Measurements from ENCODE around the gene FGF18. TPM values are rescaled to one million over a fixed set of nuclear protein-coding genes. Genes with fewer than 3 reads are reported as not detected.

The FGF18 gene
- total and polyA plus RNA-seq, 8 donors: 0.13 to 0.97 (median 0.36) TPM

DNA sequence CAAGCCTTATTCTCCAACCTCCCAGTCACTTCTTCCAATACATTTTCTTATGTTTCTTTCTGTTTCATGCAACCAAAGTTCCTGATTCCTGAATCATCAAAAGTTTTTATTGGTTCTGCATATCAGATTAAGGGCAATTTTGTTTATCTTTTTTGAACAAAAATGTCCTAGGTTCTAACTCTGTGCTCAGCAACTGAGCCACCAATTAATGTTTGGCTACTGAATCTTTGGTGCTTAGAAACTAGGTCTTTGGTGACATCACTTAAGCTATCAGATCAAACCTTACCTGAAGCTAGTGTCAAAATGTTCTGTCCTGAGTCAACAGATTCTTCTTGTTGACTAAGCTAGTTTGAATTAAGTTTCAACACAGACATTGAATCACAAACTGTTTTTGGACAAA is 56.1 kb downstream of the FGF18 start:
- FAIRE-seq (no peak), ATAC-seq (no peak), DNase-seq (no peak)
- H3K4me3 ChIP-seq: no peak overlapping the region
- TF ChIP-seq, protein P1, sequence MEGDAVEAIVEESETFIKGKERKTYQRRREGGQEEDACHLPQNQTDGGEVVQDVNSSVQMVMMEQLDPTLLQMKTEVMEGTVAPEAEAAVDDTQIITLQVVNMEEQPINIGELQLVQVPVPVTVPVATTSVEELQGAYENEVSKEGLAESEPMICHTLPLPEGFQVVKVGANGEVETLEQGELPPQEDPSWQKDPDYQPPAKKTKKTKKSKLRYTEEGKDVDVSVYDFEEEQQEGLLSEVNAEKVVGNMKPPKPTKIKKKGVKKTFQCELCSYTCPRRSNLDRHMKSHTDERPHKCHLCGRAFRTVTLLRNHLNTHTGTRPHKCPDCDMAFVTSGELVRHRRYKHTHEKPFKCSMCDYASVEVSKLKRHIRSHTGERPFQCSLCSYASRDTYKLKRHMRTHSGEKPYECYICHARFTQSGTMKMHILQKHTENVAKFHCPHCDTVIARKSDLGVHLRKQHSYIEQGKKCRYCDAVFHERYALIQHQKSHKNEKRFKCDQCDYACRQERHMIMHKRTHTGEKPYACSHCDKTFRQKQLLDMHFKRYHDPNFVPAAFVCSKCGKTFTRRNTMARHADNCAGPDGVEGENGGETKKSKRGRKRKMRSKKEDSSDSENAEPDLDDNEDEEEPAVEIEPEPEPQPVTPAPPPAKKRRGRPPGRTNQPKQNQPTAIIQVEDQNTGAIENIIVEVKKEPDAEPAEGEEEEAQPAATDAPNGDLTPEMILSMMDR (IDR thresholded peaks at IDR 0.05): no peak
- H3K36me3 ChIP-seq: no peaks in the 10 kb centered on the region
- no peak overlapping the region for H3K27ac ChIP-seq
- intact Hi-C loops (cut with DNase I): no loop called here
- no peaks in the 10 kb centered on the region for H3K27me3 ChIP-seq
- no peaks in the 10 kb centered on the region for H3K9me3 ChIP-seq
- no peaks in the 10 kb centered on the region for H3K4me1 ChIP-seq

DNA sequence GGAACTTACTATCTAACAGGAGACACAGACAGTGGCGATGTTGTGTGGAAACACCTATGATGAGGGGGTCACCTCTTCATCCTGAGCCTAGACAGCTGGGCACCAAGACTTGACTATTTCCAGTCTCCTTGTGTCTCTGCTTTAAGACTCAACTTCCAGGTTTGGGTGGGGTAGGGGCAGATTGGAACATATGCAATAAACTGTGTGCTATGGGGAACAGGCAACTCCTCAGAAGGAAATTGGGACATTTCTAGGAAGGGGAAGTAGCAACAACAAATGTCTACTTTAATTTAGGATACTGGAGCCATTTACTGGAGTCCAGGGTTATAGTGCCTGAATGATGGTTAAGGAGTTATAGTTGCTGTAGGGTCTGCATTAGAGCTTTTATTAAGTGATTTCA is 57.3 kb downstream of the FGF18 start:
- intact Hi-C loops (cut with DNase I): no loop called here

DNA sequence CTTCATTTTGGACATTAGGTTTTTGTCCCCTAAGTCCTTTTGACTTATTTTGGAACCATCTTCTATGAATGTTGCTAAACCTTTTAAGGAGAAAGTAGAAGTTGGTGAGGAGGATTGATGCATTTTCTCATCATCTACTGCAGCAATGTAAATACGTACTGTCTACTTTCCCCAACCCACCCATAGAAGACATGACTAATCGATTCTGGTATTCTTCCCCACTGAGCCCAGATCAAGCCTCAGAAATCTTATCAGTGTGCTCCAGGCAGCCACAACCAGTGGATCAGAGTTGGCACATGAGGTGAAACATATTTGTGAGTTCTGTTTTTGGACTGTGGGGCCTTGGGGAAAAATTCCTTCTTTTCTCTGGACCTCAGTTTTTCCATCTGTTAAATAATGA is 57.7 kb downstream of the FGF18 start:
- Histone ChIP-seq H3K4me1 (no peaks in the 10 kb centered on the region), H3K9me3 (no peaks in the 10 kb centered on the region), H3K27me3 (no peaks in the 10 kb centered on the region), H3K4me3 (no peak overlapping the region), H3K27ac (no peak overlapping the region), H3K36me3 (no peaks in the 10 kb centered on the region)
- ATAC-seq (no peak), FAIRE-seq (no peak), DNase-seq (no peak)
- 59 to 69% methylated on average over 2 of the region's 2 CpGs for WGBS, 2 donors
- intact Hi-C loops (cut with DNase I): no loop called here
- TF ChIP-seq, protein P1 (IDR thresholded peaks at IDR 0.05): no peak

More for the DNA sequence above, 57.3 kb downstream of the FGF18 start:
- DNase-seq (no peak), FAIRE-seq (no peak), ATAC-seq (no peak)
- no peaks in the 10 kb centered on the region for H3K9me3 ChIP-seq
- TF ChIP-seq, protein P1 (IDR thresholded peaks at IDR 0.05): no peak
- H3K27ac ChIP-seq: no peak overlapping the region
- no peaks in the 10 kb centered on the region for H3K4me1 ChIP-seq
- 94 to 95% methylated on average over 1 of the region's 1 CpG for WGBS, 2 donors
- H3K27me3 ChIP-seq: no peaks in the 10 kb centered on the region
- H3K36me3 ChIP-seq: no peaks in the 10 kb centered on the region
- no peak overlapping the region for H3K4me3 ChIP-seq

DNA sequence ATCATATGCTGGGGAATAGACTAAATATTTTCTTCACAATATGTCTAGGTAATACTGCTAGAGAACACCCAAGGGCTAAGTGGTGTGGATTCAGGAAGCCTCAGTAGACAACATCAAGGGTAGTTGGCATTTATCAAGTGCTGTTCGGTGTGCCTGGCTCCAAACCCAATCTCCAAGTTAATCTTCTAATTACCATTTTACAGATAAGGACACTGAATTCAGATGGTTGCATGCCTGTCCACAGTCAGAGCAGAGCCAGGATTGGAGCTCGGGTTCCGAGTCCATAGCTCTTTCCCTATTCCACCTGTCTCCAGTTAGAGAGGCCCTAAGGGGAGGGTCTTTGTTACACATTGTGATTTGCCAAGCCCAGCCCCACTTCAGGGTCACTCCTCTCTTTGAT is 58.2 kb downstream of the FGF18 start:
- H3K4me1 ChIP-seq: no peaks in the 10 kb centered on the region
- H3K9me3 ChIP-seq: no peaks in the 10 kb centered on the region
- ATAC-seq (no peak), DNase-seq (no peak), FAIRE-seq (no peak)
- H3K27ac ChIP-seq: no peak overlapping the region
- intact Hi-C loops (cut with DNase I): no loop called here
- no peak overlapping the region for H3K4me3 ChIP-seq
- H3K27me3 ChIP-seq: no peaks in the 10 kb centered on the region
- TF ChIP-seq, protein P1 (IDR thresholded peaks at IDR 0.05): no peak
- 65 to 76% methylated on average over 3 of the region's 3 CpGs for whole genome bisulfite sequencing, 2 donors
- H3K36me3 ChIP-seq: no peaks in the 10 kb centered on the region

DNA sequence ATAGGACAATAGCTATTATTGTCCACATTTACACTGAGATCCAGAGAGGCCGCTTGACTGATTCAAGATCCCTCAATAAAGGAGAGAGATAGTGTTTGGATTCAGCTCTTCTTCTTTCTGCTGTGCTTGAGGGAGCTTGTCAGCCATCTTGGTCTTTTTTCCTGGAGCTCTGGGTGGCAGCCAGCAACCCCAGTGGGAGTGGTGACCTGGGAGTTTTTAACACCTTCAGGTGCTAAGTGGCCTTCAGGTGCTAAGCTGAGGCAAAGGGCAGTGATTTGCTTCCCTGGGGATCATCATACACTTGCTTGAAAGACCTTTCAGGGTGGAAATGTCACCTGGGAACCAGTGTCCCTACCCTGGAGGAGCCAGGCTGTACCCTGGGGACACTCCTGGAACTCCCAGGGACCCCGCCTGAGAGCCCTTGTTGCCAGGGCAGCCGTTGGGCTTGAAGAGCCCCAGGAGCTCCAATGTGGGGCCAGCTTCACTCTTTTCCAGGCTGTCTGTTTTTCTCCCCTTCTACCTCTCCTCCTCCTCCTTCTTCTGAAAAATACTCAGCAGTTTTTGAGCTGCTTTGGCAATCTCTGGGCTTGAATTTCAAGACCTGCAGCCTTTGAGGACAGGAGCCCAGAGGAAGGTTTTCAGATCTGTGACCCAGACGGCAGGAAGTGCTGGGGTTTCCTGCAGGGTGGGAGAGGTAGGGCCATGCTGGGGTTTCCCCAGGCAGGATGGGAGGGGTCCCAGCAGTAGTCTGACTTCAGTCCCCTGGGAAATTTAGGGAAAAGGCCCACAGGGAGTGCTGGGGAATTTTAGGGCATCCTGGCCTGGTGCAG is 59.7 kb downstream of the FGF18 start:
- intact Hi-C loops (cut with DNase I): no loop called here
- TF ChIP-seq, protein P1 (IDR thresholded peaks at IDR 0.05): no peak
- Histone ChIP-seq H3K4me3 (no peak overlapping the region), H3K4me1 (no peaks in the 10 kb centered on the region), H3K36me3 (no peaks in the 10 kb centered on the region), H3K9me3 (no peaks in the 10 kb centered on the region), H3K27ac (no peak overlapping the region), H3K27me3 (no peaks in the 10 kb centered on the region)
- 67 to 74% methylated on average over 4 of the region's 4 CpGs for WGBS, 2 donors
- no peak for FAIRE-seq
- ATAC-seq: no peak
- no peak for DNase-seq
